ENCODE measurements around the gene AMDHD2.

The AMDHD2 gene

DNA sequence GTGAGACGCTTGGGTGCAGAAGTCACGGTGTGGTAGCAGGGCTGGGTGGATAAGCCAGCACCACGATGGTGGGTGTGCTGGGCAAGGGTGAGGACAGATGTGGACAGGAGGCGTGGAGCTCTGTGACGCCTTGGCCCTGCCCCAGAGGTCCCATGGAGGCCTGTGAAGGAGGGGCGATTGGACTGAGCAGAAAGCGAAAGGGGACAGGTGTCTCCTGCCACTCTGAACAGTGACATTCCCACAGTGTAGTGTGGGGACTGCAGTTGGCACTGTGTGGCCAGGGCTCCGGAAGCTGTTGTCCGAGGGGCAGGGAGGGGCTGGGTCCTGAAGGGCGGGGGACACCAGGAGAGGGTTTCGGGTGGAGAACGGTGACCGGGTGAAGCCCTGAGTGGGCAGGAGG is 37.9 kb upstream of the AMDHD2 start:
- no peak for DNase-seq (ENCODE audit: low read depth, low spot score)
- no peak overlapping the region for H3K27ac ChIP-seq

GRCh38 chr16:2482708-2483534 is 37.2 kb upstream of the AMDHD2 start:
- no peak for DNase-seq (ENCODE audit: low read depth, low spot score)
- H3K27ac ChIP-seq, result no peak overlapping the region

DNA sequence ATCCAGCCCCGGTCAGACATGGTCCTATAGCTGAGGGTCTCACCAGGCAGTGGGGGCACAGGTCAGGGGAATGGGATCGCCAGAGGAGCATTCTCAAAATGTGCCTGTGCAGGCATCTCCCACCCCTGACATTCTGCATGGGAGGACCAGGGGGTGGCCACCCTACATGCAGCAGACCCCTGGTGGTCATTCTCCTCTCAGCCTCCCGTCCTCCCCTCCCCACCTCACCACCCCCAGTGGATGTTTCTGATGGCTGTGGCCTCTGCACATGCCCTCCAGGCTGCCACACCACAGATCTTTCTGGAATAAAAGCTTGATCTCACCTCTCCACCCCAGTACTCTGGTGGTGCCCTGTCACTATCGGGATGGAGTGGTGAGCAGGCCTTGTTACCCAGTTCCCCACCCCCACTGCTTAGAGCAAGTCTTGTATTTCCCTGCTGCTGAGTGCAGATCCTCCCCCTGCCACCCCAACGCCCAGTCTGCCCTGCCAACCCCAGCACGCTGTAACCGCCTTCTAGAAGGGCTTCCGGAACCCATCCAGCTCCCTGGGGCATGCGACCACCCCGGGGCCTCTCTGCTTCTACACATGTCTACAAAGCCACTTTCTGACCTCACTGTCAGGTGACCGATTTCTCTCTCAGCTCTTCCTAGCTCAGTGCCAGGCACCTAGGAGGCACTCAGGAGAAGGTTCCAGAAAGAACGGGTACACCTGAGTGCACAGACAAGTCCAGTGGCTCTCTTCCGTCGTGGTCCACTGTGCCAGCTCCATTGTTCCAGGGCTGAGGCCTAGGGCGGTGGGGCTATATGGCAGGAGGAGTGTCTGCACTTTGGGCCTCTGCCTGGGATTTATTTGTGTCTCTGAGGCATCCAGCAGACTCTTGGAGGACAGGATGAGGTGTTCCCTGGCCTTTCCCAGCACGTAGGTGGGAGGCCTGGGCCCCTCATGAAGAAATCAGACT is 36.0 kb upstream of the AMDHD2 start:
- DNase-seq (ENCODE audit: low read depth, low spot score), result no peak

GRCh38 chr16:2484898-2485508 is 35.2 kb upstream of the AMDHD2 start:
- DNase-seq (ENCODE audit: low read depth, low spot score), result no peak

More for the DNA sequence above, 36.0 kb upstream of the AMDHD2 start:
- no peak overlapping the region for H3K27ac ChIP-seq

DNA sequence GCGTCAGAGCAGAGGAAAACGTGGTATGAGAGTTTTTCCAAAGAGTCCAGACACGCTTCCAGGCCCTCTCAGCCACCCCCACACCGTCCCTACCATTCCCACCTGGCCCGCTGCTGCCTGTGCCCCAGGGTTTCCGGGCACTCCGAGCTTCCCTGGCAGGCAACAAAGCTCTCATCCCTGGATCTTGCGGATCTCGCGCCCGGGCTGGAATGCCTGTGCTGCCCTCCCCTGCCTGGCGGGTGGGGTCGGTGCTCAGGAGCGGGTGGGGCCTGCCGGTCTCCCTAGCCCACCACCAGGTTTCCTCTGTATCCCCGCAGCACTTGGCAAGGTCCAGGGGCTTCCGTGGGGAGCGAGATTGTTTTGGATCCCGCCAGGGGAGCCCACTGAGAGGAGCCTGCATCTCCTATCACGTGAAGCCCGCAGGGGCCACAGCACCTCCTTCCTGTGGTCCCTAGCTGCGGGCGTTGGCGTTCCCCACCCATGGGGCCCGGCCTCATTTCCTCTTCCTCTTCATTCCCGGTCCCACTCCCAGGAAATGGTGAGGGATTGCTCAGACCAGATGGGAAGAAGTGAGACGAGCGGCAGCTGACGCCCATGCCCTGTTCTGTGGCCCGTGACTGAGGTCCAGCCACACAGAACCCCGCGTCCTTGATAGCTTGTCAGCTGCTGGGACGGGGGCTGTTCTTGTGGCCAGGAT is 34.2 kb upstream of the AMDHD2 start:
- no peak for DNase-seq (ENCODE audit: low read depth, low spot score)
- no peak overlapping the region for H3K27ac ChIP-seq

More at GRCh38 chr16:2484898-2485508, 35.2 kb upstream of the AMDHD2 start:
- H3K27ac ChIP-seq, result no peak overlapping the region

- H3K27ac ChIP-seq, result no peak overlapping the region
Measured at GRCh38 chr16:2486645-2487516, 33.3 kb upstream of the AMDHD2 start.

DNA sequence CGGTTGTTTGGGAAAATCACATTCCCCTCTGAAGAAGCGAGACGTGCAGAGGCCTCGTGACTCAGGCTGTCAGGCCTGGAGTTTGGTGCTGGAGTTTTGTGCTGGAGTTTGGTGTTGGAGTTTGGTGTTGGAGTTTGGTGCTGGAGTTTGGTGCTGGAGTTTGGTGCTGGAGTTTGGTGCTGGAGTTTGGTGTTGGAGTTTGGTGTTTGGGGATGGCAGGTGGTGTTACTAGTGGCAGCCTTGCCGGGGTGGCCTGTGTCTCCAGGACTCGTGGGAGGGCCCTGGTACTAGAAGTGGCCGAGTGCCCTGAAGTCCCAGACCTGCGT is 32.7 kb upstream of the AMDHD2 start:
- DNase-seq (ENCODE audit: low read depth, low spot score), result no peak
- no peak overlapping the region for H3K27ac ChIP-seq

More at GRCh38 chr16:2486645-2487516, 33.3 kb upstream of the AMDHD2 start:
- DNase-seq (ENCODE audit: low read depth, low spot score), result no peak

GRCh38 chr16:2487903-2488531 is 32.2 kb upstream of the AMDHD2 start:
- no peak overlapping the region for H3K27ac ChIP-seq
- no peak for DNase-seq (ENCODE audit: low read depth, low spot score)

GRCh38 chr16:2489581-2489980 is 30.6 kb upstream of the AMDHD2 start:
- DNase-seq (ENCODE audit: low read depth, low spot score), result no peak
- no peak overlapping the region for H3K27ac ChIP-seq

- no peak for DNase-seq (ENCODE audit: low read depth, low spot score)
Measured at GRCh38 chr16:2490190-2491105, 29.7 kb upstream of the AMDHD2 start.

DNA sequence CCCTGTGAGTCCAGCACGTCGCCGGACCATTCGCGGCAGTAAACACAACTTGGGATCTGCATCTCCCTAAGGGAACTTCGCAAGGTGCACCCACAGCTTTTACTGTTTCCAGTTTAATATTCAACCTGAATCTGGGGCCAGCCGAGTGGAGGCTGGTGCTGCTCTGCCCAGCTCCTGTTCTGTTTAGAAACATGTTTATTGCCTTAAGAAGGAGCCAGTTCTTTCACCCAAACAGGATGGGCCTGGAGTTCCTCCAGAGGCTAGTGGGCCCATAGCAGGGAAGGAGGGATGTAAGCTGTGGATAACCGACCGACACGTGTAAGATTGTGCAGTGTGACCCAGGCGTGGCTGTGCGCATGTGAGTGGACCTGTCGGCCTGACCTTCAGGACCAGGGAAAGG is 27.9 kb upstream of the AMDHD2 start:
- no peak overlapping the region for H3K27ac ChIP-seq
- no peak for DNase-seq (ENCODE audit: low read depth, low spot score)

More at GRCh38 chr16:2490190-2491105, 29.7 kb upstream of the AMDHD2 start:
- H3K27ac ChIP-seq, result no peak overlapping the region

DNA sequence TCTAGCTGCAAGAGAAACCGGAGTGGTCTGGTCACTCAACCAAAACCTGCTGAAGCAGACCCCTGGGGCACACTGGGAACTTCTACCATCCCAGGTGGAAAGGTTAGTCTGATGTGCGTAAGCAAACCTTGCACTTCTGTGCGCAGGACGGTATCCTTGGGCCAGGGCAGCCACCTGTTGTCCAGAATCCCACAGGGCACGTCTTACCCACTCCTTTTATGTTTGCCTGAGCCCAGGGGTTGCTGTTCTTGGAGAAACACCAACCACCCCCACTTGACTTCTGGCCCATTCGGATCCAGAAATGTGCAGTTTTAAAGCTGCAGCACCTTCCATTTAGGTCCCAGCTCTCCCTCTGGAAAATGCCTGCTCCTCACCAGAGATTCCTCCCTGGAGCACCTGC is 26.6 kb upstream of the AMDHD2 start:
- no peak overlapping the region for H3K27ac ChIP-seq

DNA sequence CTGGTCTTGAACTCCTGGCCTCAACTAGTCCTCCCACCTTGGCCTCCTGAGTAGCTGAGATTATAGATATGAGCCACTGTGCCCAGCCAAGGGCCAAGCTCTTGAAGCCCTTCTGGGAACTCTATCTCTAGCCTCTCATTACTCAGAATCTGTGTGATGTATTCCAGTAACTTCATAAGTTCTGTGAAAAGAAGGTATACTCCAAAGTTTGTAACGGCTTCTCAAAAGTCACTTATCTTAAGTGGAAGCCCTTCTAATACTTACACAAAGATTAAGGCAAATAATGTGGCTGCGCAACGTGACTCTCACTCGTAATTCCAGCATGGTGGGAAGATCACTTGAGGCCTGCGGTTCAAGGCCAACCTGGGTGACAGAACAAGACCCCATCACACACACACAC is 25.6 kb upstream of the AMDHD2 start:
- DNase-seq (ENCODE audit: low read depth, low spot score), result no peak
- no peak overlapping the region for H3K27ac ChIP-seq

More for the DNA sequence above, 26.6 kb upstream of the AMDHD2 start:
- no peak for DNase-seq (ENCODE audit: low read depth, low spot score)

- DNase-seq (ENCODE audit: low read depth, low spot score), result no peak
- H3K27ac ChIP-seq, result no peak overlapping the region
Measured at GRCh38 chr16:2495041-2495440, 25.1 kb upstream of the AMDHD2 start.

DNA sequence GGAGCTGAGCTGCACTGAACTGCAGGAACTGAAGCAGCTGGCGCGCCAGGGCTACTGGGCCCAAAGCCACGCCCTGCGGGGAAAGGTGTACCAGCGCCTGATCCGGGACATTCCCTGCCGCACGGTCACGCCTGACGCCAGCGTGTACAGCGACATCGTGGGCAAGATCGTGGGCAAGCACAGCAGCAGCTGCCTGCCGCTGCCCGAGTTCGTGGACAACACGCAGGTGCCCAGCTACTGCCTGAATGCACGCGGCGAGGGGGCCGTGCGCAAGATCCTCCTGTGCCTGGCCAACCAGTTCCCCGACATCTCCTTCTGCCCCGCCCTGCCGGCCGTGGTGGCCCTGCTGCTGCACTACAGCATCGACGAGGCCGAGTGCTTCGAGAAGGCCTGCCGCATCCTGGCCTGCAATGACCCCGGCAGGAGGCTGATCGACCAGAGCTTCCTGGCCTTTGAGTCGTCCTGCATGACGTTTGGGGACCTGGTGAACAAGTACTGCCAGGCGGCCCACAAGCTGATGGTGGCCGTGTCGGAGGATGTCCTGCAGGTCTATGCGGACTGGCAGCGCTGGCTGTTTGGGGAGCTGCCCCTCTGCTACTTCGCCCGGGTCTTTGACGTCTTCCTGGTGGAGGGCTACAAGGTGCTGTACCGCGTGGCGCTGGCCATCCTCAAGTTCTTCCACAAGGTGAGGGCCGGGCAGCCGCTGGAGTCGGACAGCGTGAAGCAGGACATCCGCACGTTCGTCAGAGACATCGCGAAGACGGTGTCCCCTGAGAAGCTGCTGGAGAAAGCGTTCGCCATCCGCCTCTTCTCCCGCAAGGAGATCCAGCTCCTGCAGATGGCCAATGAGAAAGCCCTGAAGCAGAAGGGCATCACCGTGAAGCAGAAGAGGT is 23.7 kb upstream of the AMDHD2 start:
- DNase-seq (ENCODE audit: low read depth, low spot score), result no peak
- no peak overlapping the region for H3K27ac ChIP-seq

DNA sequence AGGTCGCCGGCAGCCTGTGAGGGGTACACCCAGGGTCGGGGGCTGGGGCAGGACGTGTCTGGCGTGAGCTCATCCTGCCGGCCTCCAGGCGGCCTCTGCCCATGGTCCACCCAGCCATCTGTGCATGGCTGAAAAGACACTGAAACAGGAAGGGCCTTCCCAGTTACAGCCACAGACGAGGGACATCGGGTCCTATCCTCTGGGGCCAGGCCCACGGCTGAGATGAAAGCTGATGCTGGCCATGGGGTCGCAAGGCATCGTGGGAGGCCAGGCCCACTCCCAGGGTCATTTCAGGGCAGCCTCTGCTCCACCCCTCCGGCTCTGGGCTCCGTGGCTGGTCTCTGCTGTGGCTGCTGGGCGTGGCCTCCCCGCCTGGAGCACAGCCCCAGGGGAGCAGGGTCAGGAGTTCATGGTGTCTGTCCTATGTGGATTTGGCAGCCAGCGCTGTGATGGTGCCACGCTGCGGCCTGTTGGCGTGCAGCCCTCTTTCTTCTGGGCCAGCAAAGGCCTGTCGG is 23.0 kb upstream of the AMDHD2 start:
- no peak overlapping the region for H3K27ac ChIP-seq
- DNase-seq (ENCODE audit: low read depth, low spot score), result no peak

Data from epithelial cell of prostate (primary cell).